GM21717 (cell line): ENCODE results near the gene ZNF496.

Experiments
- ATAC-seq: cut with Tn5 transposase; IDR thresholded peaks from one replicate; pipeline ENCODE4 v1.9.1; 2021; ENCODE audit warnings: mild to moderate bottlenecking, moderate library complexity; ENCODE audit not compliant: unreplicated experiment

The ZNF496 gene

GRCh38 chr1:247330548-247331171 is 1.0 kb downstream of the ZNF496 start:
- peak; percentile 27 for ATAC-seq

- no peak for ATAC-seq
Observed at GRCh38 chr1:247329097-247329617, 2.5 kb downstream of the ZNF496 start.

GRCh38 chr1:247328311-247328710 is 3.4 kb downstream of the ZNF496 start:
- no peak for ATAC-seq

GRCh38 chr1:247326411-247327130 is 5.1 kb downstream of the ZNF496 start:
- no peak for ATAC-seq

- no peak for ATAC-seq
Observed at GRCh38 chr1:247324923-247325322, 6.7 kb downstream of the ZNF496 start.

GRCh38 chr1:247324204-247324787 is 7.4 kb downstream of the ZNF496 start:
- no peak for ATAC-seq

- peak; percentile 33 for ATAC-seq
Observed at GRCh38 chr1:247322849-247323586, 8.6 kb downstream of the ZNF496 start.

GRCh38 chr1:247322442-247322841 is 9.2 kb downstream of the ZNF496 start:
- peak; percentile 52 for ATAC-seq

GRCh38 chr1:247317702-247318101 is 14.0 kb downstream of the ZNF496 start:
- ATAC-seq, result no peak

GRCh38 chr1:247316590-247317197 is 15.0 kb downstream of the ZNF496 start:
- ATAC-seq, result no peak

- no peak for ATAC-seq
Observed at GRCh38 chr1:247304031-247304430, 27.6 kb downstream of the ZNF496 start.

- ATAC-seq, result no peak
Observed at GRCh38 chr1:247303216-247303615, 28.5 kb downstream of the ZNF496 start.

GRCh38 chr1:247301176-247301540 is 30.5 kb downstream of the ZNF496 start:
- ATAC-seq, result no peak

GRCh38 chr1:247300491-247301175 is 31.0 kb downstream of the ZNF496 start:
- no peak for ATAC-seq

- no peak for ATAC-seq
Observed at GRCh38 chr1:247299723-247300381, 31.8 kb downstream of the ZNF496 start.

GRCh38 chr1:247298701-247299100 is 33.0 kb downstream of the ZNF496 start:
- ATAC-seq, result no peak

GRCh38 chr1:247298124-247298481 is 33.6 kb downstream of the ZNF496 start:
- no peak for ATAC-seq

GRCh38 chr1:247297263-247298123 is 34.2 kb downstream of the ZNF496 start:
- no peak for ATAC-seq

GRCh38 chr1:247296599-247297180 is 35.0 kb downstream of the ZNF496 start:
- ATAC-seq, result no peak
